WTC11 (cell line): ENCODE measurements around the gene BRCA1. TPM values are rescaled to one million over a fixed set of nuclear protein-coding genes. Genes with fewer than 3 reads are reported as not detected.
A peak's percentile ranks its signal among the peaks of the same experiment; 100 is the strongest.

ENCODE experiments used
- ATAC-seq: fragments of 200-7000 bp; cut with Tn5 transposase; 2 replicates; pipeline ENCODE4 v1.10.0; 2021; ENCODE audit warnings: mild to moderate bottlenecking, moderate library complexity
- CTCF ChIA-PET: fragments of 300-600 bp; sonication (Branson Sonifier 250); formaldehyde crosslinking; loops from one replicate; lab custom pipeline; 2021; ENCODE audit warnings: antibody characterized with exemption; lab: Charles Lee
- POLR2A ChIA-PET: fragments of 350-600 bp; sonication (Branson Sonifier 250); formaldehyde crosslinking; loops from one replicate; lab custom pipeline; 2021; ENCODE audit warnings: antibody characterized with exemption; lab: Charles Lee
- DNase-seq: peaks from one replicate; pipeline ENCODE4 v3.0.0; 2021; ENCODE audit warnings: low spot score
- H3K27ac Mint-ChIP-seq: 2 replicates; pipeline ENCODE4 v1.8.0; 2021; ENCODE audit warnings: mixed read lengths
- H3K27me3 Mint-ChIP-seq: 2 replicates; pipeline ENCODE4 v1.8.0; 2021; ENCODE audit warnings: low read depth, mild to moderate bottlenecking, moderate library complexity, mixed read lengths
- H3K36me3 Mint-ChIP-seq: 2 replicates; pipeline ENCODE4 v1.8.0; 2021; ENCODE audit warnings: mixed read lengths
- H3K4me1 Mint-ChIP-seq: 2 replicates; pipeline ENCODE4 v1.8.0; 2022; ENCODE audit warnings: mixed read lengths
- H3K4me3 Mint-ChIP-seq: 2 replicates; pipeline ENCODE4 v1.8.0; 2021; ENCODE audit warnings: mild to moderate bottlenecking, moderate library complexity, mixed read lengths
- H3K9me3 Mint-ChIP-seq: 2 replicates; pipeline ENCODE4 v1.8.0; 2021; ENCODE audit warnings: mixed read lengths
- ESRRA ChIP-seq: sonication (generic); formaldehyde crosslinking; IDR thresholded peaks from 2 replicates; pipeline ENCODE4 v1.8.1; 2022; ENCODE audit warnings: mild to moderate bottlenecking, missing genetic modification reagents, borderline replicate concordance
- GABPB1 ChIP-seq: sonication (generic); formaldehyde crosslinking; IDR thresholded peaks from 2 replicates; pipeline ENCODE4 v1.8.1; 2023; ENCODE audit warnings: mild to moderate bottlenecking, missing genetic modification reagents
- HMGA2 ChIP-seq: fragments of 250-450 bp; sonication (Bioruptor Pico); IDR thresholded peaks from 2 replicates; pipeline ENCODE4 v1.4.0; 2021; ENCODE audit warnings: mild to moderate bottlenecking, moderate library complexity
- IRF1 ChIP-seq: sonication (generic); formaldehyde crosslinking; IDR thresholded peaks from 2 replicates; pipeline ENCODE4 v1.8.0; 2023; ENCODE audit warnings: missing genetic modification reagents
- IRF2 ChIP-seq: sonication (generic); formaldehyde crosslinking; IDR thresholded peaks from 2 replicates; pipeline ENCODE4 v1.8.0; 2022; ENCODE audit warnings: low read depth, missing genetic modification reagents, borderline replicate concordance
- NFYB ChIP-seq: sonication (generic); formaldehyde crosslinking; conservative IDR thresholded peaks from 2 replicates; pipeline ENCODE4 v1.8.0; 2022; ENCODE audit warnings: low read depth, missing genetic modification reagents
- PRDM15 ChIP-seq: sonication (generic); formaldehyde crosslinking; IDR thresholded peaks from 2 replicates; pipeline ENCODE4 v1.8.0; 2022; ENCODE audit warnings: missing genetic modification reagents
- USF1 ChIP-seq: sonication (generic); formaldehyde crosslinking; IDR thresholded peaks from 2 replicates; pipeline ENCODE4 v1.8.0; 2022; ENCODE audit warnings: mild to moderate bottlenecking, missing genetic modification reagents
- ZBTB21 ChIP-seq: sonication (generic); formaldehyde crosslinking; IDR thresholded peaks from 2 replicates; pipeline ENCODE4 v1.8.1; 2023; ENCODE audit warnings: mild to moderate bottlenecking, missing genetic modification reagents, borderline replicate concordance
- ZBTB43 ChIP-seq: sonication (generic); formaldehyde crosslinking; IDR thresholded peaks from 2 replicates; pipeline ENCODE4 v1.8.1; 2023; ENCODE audit warnings: mild to moderate bottlenecking, missing genetic modification reagents
- ZNF121 ChIP-seq: sonication (generic); formaldehyde crosslinking; IDR thresholded peaks from 2 replicates; pipeline ENCODE4 v1.8.0; 2023; ENCODE audit warnings: missing genetic modification reagents
- ZNF416 ChIP-seq: fragments of 250-450 bp; sonication (Bioruptor Pico); IDR thresholded peaks from 2 replicates; pipeline ENCODE4 v1.9.0; 2021; ENCODE audit warnings: mild to moderate bottlenecking, inconsistent platforms
- total RNA-seq: library from RNA; stranded (reverse); gene quantifications from 3 replicates; pipeline ENCODE4 v1.2.3, GENCODE V29; 2021

BRCA1 gene
- total RNA-seq, 1 experiment from 2014 or later: 37.8 TPM

- TF ChIP-seq USF1 (CRISPR knock-in tag): no peak
- no peak for TF ChIP-seq ZNF416 (CRISPR knock-in tag)
- TF ChIP-seq IRF2 (CRISPR knock-in tag): no peak
- no peak for TF ChIP-seq IRF1 (CRISPR knock-in tag)
- TF ChIP-seq ZNF121: no peak
- TF ChIP-seq HMGA2 (CRISPR knock-in tag): no peak
- TF ChIP-seq ZBTB21: no peak
- TF ChIP-seq ZBTB43 (CRISPR knock-in tag): no peak
- no peak for TF ChIP-seq ESRRA (CRISPR knock-in tag)
These were observed 111.9 kb downstream of the BRCA1 start (continued) for GRCh38 chr17:43013296-43013695.

- H3K4me1 Mint-ChIP-seq: peaks cover 32% of the 10 kb centered on the region
- ATAC-seq (no peak), DNase-seq (no peak)
- 0 out of 2 replicates have a peak, but pooled peaks have one; percentile 9 for TF ChIP-seq NFYB (CRISPR knock-in tag)
- TF ChIP-seq PRDM15: no peak
- H3K9me3 Mint-ChIP-seq: no peaks in the 10 kb centered on the region
- H3K4me3 Mint-ChIP-seq: no peak overlapping the region
- ChIA-PET POLR2A (interaction anchor here (0.6 to 1.8 kb wide), 2 partner anchors 14 to 54 kb away, joined by 3 to 6 read pairs; no protein-coding TSS in a partner anchor), CTCF (interaction anchor here (4.3 kb wide), 1 partner anchor 14 kb away, joined by 19 read pairs; the partner anchor contains the start of gene RPL27)
- no peaks in the 10 kb centered on the region for H3K27me3 Mint-ChIP-seq
- peak overlapping the region; percentile 78; the same call in 1 of the 2 replicates for H3K27ac Mint-ChIP-seq
- H3K36me3 Mint-ChIP-seq: peaks cover 14% of the 10 kb centered on the region
These were observed 113.3 kb downstream of the BRCA1 start for GRCh38 chr17:43011728-43012472.

- Mint-ChIP-seq H3K27me3 (no peaks in the 10 kb centered on the region), H3K4me1 (peaks cover 36% of the 10 kb centered on the region), H3K27ac (no peak overlapping the region), H3K36me3 (peaks cover 10% of the 10 kb centered on the region), H3K9me3 (no peaks in the 10 kb centered on the region), H3K4me3 (no peak overlapping the region)
- DNase-seq: no peak
- TF ChIP-seq ZBTB43 (CRISPR knock-in tag): no peak
- TF ChIP-seq GABPB1 (CRISPR knock-in tag): 0 out of 2 replicates have a peak, but pooled peaks have one; percentile 61
- ChIA-PET POLR2A (no interaction called here), CTCF (interaction anchor here (0.7 to 4.3 kb wide), 2 partner anchors 13 kb away, joined by 5 to 19 read pairs; partner anchors contain the start of gene RPL27)
- ATAC-seq: no peak
These were observed 114.4 kb downstream of the BRCA1 start for GRCh38 chr17:43010667-43011308.
